K562 (cell line): Measurements from ENCODE around the gene KDM4C. TPM values are rescaled to one million over a fixed set of nuclear protein-coding genes. Genes with fewer than 3 reads are reported as not detected.
A peak's percentile ranks its signal among the peaks of the same experiment; 100 is the strongest.

Source experiments
- ARID3A ChIP-seq: IDR thresholded peaks from 2 replicates; pipeline ENCODE4 v1.6.1; 2012; ENCODE audit warnings: low read depth, low read length, improper control_type of control experiment, borderline replicate concordance
- CHD7 ChIP-seq: fragments of 200-600 bp; sonication (generic); IDR thresholded peaks from one replicate; pipeline ENCODE4 v1.6.1; 2012; ENCODE audit warnings: mild to moderate bottlenecking, low read depth, low read length, inconsistent platforms
- CTBP1 ChIP-seq: fragments of 450-650 bp; IDR thresholded peaks from 2 replicates; pipeline ENCODE4 v1.6.1; 2016; ENCODE audit warnings: borderline replicate concordance
- CXXC5 ChIP-seq: fragments of 250-450 bp; sonication (Bioruptor Pico); IDR thresholded peaks from 2 replicates; pipeline ENCODE4 v1.8.0; 2022; ENCODE audit warnings: inconsistent platforms, mild to moderate bottlenecking, moderate library complexity
- DIDO1 ChIP-seq: fragments of 450-650 bp; IDR thresholded peaks from 2 replicates; pipeline ENCODE4 v1.6.1; 2016; ENCODE audit warnings: low read depth, missing biosample characterization, missing genetic modification characterization
- EGR1 ChIP-seq: fragments of 450-650 bp; conservative IDR thresholded peaks from 2 replicates; pipeline ENCODE4 v1.6.1; 2017; ENCODE audit warnings: mild to moderate bottlenecking
- EHMT2 ChIP-seq: fragments of 450-650 bp; IDR thresholded peaks from 2 replicates; pipeline ENCODE4 v1.6.1; 2018; ENCODE audit warnings: antibody characterized with exemption
- L3MBTL2 ChIP-seq: fragments of 450-650 bp; IDR thresholded peaks from 2 replicates; pipeline ENCODE4 v1.6.1; 2016; ENCODE audit warnings: mild to moderate bottlenecking, moderate library complexity
- MITF ChIP-seq: IDR thresholded peaks from 2 replicates; pipeline ENCODE4 v1.6.1; 2014; ENCODE audit warnings: antibody characterized with exemption
- NCOA4 ChIP-seq: fragments of 450-650 bp; IDR thresholded peaks from 2 replicates; pipeline ENCODE4 v1.6.1; 2018; ENCODE audit warnings: mild to moderate bottlenecking; ENCODE audit not compliant: partially characterized antibody
- RFX7 ChIP-seq: fragments of 250-450 bp; sonication (Bioruptor Pico); IDR thresholded peaks from 2 replicates; pipeline ENCODE4 v1.5.1; 2021; ENCODE audit warnings: mild to moderate bottlenecking
- TAF1 ChIP-seq: IDR thresholded peaks from 2 replicates; pipeline ENCODE4 v1.6.1; 2011; ENCODE audit warnings: mild to moderate bottlenecking, low read length, moderate library complexity; ENCODE audit not compliant: insufficient read depth, control insufficient read depth, severe bottlenecking; ENCODE audit errors: extremely low read depth
- TCF3 ChIP-seq: sonication (generic); formaldehyde crosslinking; IDR thresholded peaks from 2 replicates; pipeline ENCODE4 v1.4.0; 2020; ENCODE audit warnings: mild to moderate bottlenecking, missing genetic modification reagents
- ZFP36 ChIP-seq: fragments of 150-350 bp; IDR thresholded peaks from 2 replicates; pipeline ENCODE4 v1.6.1; 2018; ENCODE audit warnings: low read length, low read depth; ENCODE audit not compliant: partially characterized antibody
- ZNF263 ChIP-seq: sonication (generic); formaldehyde crosslinking; IDR thresholded peaks from 2 replicates; pipeline ENCODE4 v1.8.0; 2022; ENCODE audit warnings: mild to moderate bottlenecking, missing genetic modification reagents, borderline replicate concordance
- ZNF57 ChIP-seq: fragments of 450-650 bp; formaldehyde crosslinking; IDR thresholded peaks from 2 replicates; pipeline ENCODE4 v1.4.0; 2020; ENCODE audit warnings: mild to moderate bottlenecking, moderate library complexity
- polyA plus RNA-seq, 8 experiments: library from polyadenylated mRNA; depleted of rRNA in 4 of 8; stranded (reverse) in 5 of 8; unstranded in 3 of 8; fragments of >200 nt; fragmentation: Nextera tagmentation in 2 of 8; fragmentation: Illumina TruSeq in 1 of 8; extraction: Ambion mirVana in 2 of 8; extraction: Trizol in 1 of 8; gene quantifications; 2 replicates each; pipeline versions ENCODE4 v1.2.1 to v1.2.3, GENCODE V29; 2011 to 2014; ENCODE audit warnings: inconsistent platforms in 1 of 8, missing spikeins in 1 of 8
- total RNA-seq, 7 experiments: library from RNA; depleted of rRNA in 6 of 7; stranded (reverse); fragments of >200 nt in 6 of 7; fragmentation: Illumina TruSeq in 2 of 7; extraction: Trizol in 2 of 7; gene quantifications; 2 replicates each; pipeline versions ENCODE4 v1.2.1 to v1.2.3, GENCODE V29; 2011 to 2021; ENCODE audit warnings: low replicate concordance in 1 of 7

KDM4C gene
- total and polyA plus RNA-seq, 9 of the 15 experiments (the other 6 are each of a cell fraction or from before 2014, with no cell fraction given) = 5.4 to 17.0 (median 12.6) TPM

- TF ChIP-seq ZNF263 (no peak), L3MBTL2 (no peak), CTBP1 (no peak), TAF1 (no peak), ZNF57 (CRISPR knock-in tag) (no peak), RFX7 (CRISPR knock-in tag) (no peak), EGR1 (no peak), CHD7 (no peak), TCF3 (peak; percentile 78), ARID3A (0 out of 2 replicates have a peak, but pooled peaks have one; percentile 31), MITF (no peak), CXXC5 (no peak), DIDO1 (no peak), EHMT2 (peak; percentile 86), ZFP36 (no peak), NCOA4 (no peak)
These were observed 138.8 kb downstream of the KDM4C start (continued) for GRCh38 chr9:6896562-6896961.
